ENCODE data around the gene NUP153.

NUP153 gene

GRCh38 chr6:17632934-17633333 is 73.8 kb downstream of the NUP153 start:
- Mint-ChIP-seq H3K4me1 (ENCODE audit: low read depth in 2 of 2) (peaks cover 47 to 57% of the 10 kb centered on the region in 2 donors), H3K36me3 (ENCODE audit: insufficient read depth) (peaks cover 64% of the 10 kb centered on the region), H3K4me3 (peak overlapping the region; percentile 45 to 57), H3K27me3 (no peaks in the 10 kb centered on the region), H3K27ac (peak overlapping the region; percentile 32 to 65), H3K9me3 (no peaks in the 10 kb centered on the region)
- DNase-seq (no peak), ATAC-seq (replicated peaks) (peak; percentile 42)

- Mint-ChIP-seq H3K27ac (peak overlapping the region; percentile 32 to 85), H3K36me3 (ENCODE audit: insufficient read depth) (peaks cover 56% of the 10 kb centered on the region), H3K4me3 (peak overlapping the region in 1 of 2 donors; percentile 31), H3K9me3 (no peaks in the 10 kb centered on the region), H3K4me1 (ENCODE audit: low read depth in 2 of 2) (peaks cover 49 to 51% of the 10 kb centered on the region in 2 donors), H3K27me3 (no peaks in the 10 kb centered on the region)
- ATAC-seq (replicated peaks), result no peak
- DNase-seq, result no peak
Observed at GRCh38 chr6:17630511-17631073, 76.1 kb downstream of the NUP153 start.

GRCh38 chr6:17629824-17630510 is 76.8 kb downstream of the NUP153 start:
- peak overlapping the region in 1 of 2 donors; percentile 31 for H3K4me3 Mint-ChIP-seq
- ATAC-seq (replicated peaks), result no peak
- H3K27me3 Mint-ChIP-seq, result no peaks in the 10 kb centered on the region
- peaks cover 46 to 49% of the 10 kb centered on the region in 2 donors for H3K4me1 Mint-ChIP-seq (ENCODE audit: low read depth in 2 of 2)
- no peaks in the 10 kb centered on the region for H3K9me3 Mint-ChIP-seq
- peaks cover 61% of the 10 kb centered on the region for H3K36me3 Mint-ChIP-seq (ENCODE audit: insufficient read depth)
- H3K27ac Mint-ChIP-seq, result peak overlapping the region; percentile 32 to 85
- DNase-seq, result no peak

DNA sequence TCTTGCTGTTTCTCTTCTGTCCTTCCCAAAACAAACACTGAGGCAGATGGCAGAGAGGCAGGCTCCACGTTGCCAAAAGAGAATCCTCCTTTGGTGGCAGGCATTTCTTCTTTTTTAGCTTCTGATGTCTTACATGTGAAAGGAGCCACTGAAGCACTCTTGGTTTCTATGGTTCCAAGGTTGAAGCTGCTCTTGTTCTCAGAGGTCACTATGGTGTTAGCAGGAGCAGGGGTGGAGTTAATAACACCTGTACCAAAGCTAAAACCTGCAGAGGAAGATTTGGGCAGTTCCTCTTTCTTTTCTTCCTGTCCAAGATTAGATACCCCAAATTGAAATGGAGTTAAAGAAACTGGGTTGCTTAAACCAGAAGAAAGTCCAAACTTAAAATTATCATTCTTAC is 77.9 kb downstream of the NUP153 start:
- Mint-ChIP-seq H3K27ac (peak overlapping the region; percentile 32 to 85), H3K9me3 (no peaks in the 10 kb centered on the region), H3K27me3 (no peaks in the 10 kb centered on the region), H3K4me3 (no peak overlapping the region), H3K36me3 (ENCODE audit: insufficient read depth) (peaks cover 72% of the 10 kb centered on the region), H3K4me1 (ENCODE audit: low read depth in 2 of 2) (peaks cover 44% of the 10 kb centered on the region in 2 donors)
- no peak for ATAC-seq (replicated peaks)
- DNase-seq, result no peak

DNA sequence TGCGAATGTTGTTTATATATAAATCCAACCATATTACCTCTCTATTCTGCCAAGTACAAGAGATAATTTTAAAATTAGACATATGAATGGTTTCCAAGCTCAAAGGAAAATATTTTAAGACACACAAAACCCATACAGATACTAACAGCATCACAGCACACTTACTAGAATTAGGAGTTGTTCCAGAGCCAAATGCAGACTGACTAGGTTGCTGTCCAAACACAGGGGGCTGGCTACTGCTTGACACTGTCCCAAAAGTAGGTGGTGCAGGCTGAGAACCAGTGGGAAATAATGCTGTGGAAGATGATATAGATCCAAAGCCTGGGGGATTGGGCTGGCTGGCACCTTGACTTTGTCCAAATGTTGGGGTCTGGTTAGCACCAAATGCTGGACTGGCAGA is 82.3 kb downstream of the NUP153 start:
- Mint-ChIP-seq H3K27me3 (no peaks in the 10 kb centered on the region), H3K27ac (no peak overlapping the region), H3K36me3 (ENCODE audit: insufficient read depth) (peaks cover 70% of the 10 kb centered on the region), H3K9me3 (no peaks in the 10 kb centered on the region), H3K4me1 (ENCODE audit: low read depth in 2 of 2) (peaks cover 24 to 26% of the 10 kb centered on the region in 2 donors), H3K4me3 (no peak overlapping the region)
- DNase-seq, result no peak
- no peak for ATAC-seq (replicated peaks)

DNA sequence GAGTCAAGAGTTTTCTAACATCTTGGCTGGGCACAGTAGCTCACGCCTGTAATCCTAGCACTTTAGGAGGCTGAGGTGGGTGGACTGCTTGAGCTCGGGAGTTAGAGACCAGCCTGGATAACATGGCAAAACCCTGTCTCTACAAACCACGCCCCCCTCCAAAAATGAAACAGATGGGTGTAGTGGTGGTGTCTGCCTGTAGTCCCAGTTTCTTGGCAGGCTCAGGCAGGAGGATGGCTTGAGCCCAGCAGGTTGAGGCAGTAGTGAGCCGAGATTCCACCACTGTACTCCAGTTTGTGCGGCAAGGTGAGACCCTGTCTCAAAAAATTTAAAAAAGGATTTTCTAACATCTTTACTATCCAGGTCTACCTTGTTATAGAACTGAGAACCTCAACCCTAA is 84.6 kb downstream of the NUP153 start:
- Mint-ChIP-seq H3K4me1 (ENCODE audit: low read depth in 2 of 2) (peaks cover 13 to 27% of the 10 kb centered on the region in 2 donors), H3K27ac (no peak overlapping the region), H3K4me3 (no peak overlapping the region), H3K27me3 (no peaks in the 10 kb centered on the region), H3K9me3 (no peaks in the 10 kb centered on the region), H3K36me3 (ENCODE audit: insufficient read depth) (peaks cover 61% of the 10 kb centered on the region)
- ATAC-seq (replicated peaks) (no peak), DNase-seq (no peak)

DNA sequence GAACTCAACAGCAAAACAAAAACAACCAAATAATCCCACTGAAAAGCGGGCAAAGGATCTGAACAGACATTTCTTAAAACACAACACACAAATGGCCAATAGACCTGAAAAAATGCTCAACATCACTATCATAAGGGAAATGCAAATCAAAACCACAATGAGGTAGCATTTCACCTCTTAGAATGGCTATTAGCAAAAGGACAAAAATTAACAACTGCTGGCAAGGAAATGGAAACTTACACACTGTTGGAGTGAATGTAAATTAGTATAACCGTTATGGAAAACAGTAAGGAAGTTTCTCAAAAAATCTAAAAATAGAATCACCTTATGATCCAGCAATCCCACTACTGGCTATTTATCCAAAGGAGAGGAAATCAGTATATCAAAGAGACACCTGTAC is 85.7 kb downstream of the NUP153 start:
- H3K4me3 Mint-ChIP-seq, result no peak overlapping the region
- peaks cover 64% of the 10 kb centered on the region for H3K36me3 Mint-ChIP-seq (ENCODE audit: insufficient read depth)
- H3K27me3 Mint-ChIP-seq, result no peaks in the 10 kb centered on the region
- no peaks in the 10 kb centered on the region for H3K9me3 Mint-ChIP-seq
- ATAC-seq (replicated peaks) (no peak), DNase-seq (no peak)
- H3K27ac Mint-ChIP-seq, result peak overlapping the region; percentile 16 to 39
- peaks cover 13 to 27% of the 10 kb centered on the region in 2 donors for H3K4me1 Mint-ChIP-seq (ENCODE audit: low read depth in 2 of 2)

DNA sequence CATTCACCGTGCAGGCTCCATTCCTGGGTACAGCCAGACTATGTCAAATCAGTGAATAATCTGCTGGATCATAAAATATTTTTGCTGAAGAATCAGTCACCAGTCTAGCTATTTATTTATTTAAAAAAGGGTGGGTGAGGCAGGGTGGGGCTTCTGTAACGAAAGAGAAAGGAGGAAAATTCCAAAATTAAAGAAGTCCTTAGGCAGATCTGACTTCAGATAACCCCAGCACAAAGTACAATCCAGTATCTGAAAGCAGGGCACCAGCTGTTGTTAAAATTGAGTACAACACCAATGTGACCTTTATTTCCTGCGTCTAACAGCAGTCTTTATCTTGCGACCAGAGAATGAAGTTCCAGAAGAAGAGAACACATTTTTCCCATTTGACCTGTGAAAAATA is 90.9 kb downstream of the NUP153 start:
- Mint-ChIP-seq H3K9me3 (no peaks in the 10 kb centered on the region), H3K27me3 (no peaks in the 10 kb centered on the region), H3K27ac (no peak overlapping the region), H3K4me3 (no peak overlapping the region), H3K36me3 (ENCODE audit: insufficient read depth) (peaks cover 54% of the 10 kb centered on the region), H3K4me1 (ENCODE audit: low read depth in 2 of 2) (peaks cover 6 to 23% of the 10 kb centered on the region in 2 donors)
- ATAC-seq (replicated peaks) (no peak), DNase-seq (no peak)

DNA sequence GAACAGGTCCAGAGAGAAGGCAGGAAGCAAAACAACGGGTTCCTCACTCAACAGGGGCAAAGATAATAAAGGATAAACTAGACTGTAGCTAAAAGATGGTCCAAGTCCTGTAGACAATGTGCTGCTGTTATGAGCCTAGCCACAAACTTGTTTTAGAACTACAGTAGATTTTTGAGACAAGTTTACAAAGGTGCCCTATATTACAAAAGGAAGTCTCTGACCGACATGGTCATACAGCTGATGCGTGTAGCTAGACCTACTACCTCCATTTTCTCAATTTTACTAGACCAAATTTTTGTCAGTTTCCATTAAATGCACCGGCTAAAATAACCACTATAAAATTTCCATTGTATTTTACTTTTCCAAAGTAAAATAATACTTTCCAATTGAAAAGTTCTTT is 94.7 kb downstream of the NUP153 start:
- ATAC-seq (replicated peaks), result peak; percentile 35
- Mint-ChIP-seq H3K27ac (peak overlapping the region; percentile 29 to 60), H3K4me1 (ENCODE audit: low read depth in 2 of 2) (peaks cover 5 to 6% of the 10 kb centered on the region in 2 donors), H3K36me3 (ENCODE audit: insufficient read depth) (peaks cover 63% of the 10 kb centered on the region), H3K4me3 (no peak overlapping the region), H3K27me3 (no peaks in the 10 kb centered on the region), H3K9me3 (no peaks in the 10 kb centered on the region)
- DNase-seq, result no peak

GRCh38 chr6:17610835-17611234 is 95.9 kb downstream of the NUP153 start:
- ATAC-seq (replicated peaks), result no peak

DNA sequence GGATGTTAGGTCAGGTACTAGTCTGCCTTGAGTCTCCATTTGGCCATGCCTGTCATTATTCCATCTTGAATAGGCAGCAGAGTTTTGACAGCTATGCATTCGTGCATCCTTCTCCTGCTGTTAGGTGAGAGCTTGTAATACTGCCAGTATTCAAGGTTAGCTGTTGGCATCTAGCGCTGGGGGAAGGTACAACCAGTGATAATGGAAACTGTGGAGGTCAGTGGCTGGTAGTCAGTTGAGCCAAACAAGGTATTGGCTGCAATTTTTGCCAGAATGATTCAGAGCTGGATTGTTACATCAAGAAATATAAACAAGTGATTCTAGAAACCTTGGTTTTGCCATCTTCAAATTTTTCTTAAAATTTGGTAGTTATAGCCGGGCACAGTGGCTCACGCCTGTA is 100.1 kb downstream of the NUP153 start:
- Mint-ChIP-seq H3K27ac (no peak overlapping the region), H3K4me3 (no peak overlapping the region), H3K4me1 (ENCODE audit: low read depth in 2 of 2) (peaks cover 24 to 28% of the 10 kb centered on the region in 2 donors), H3K27me3 (no peaks in the 10 kb centered on the region), H3K36me3 (ENCODE audit: insufficient read depth) (peaks cover 66% of the 10 kb centered on the region), H3K9me3 (no peaks in the 10 kb centered on the region)
- ATAC-seq (replicated peaks) (no peak), DNase-seq (no peak)

More at GRCh38 chr6:17610835-17611234, 95.9 kb downstream of the NUP153 start:
- Mint-ChIP-seq H3K36me3 (ENCODE audit: insufficient read depth) (peaks cover 64% of the 10 kb centered on the region), H3K4me3 (no peak overlapping the region), H3K27ac (peak overlapping the region in 1 of 2 donors; percentile 60), H3K27me3 (no peaks in the 10 kb centered on the region), H3K9me3 (no peaks in the 10 kb centered on the region), H3K4me1 (ENCODE audit: low read depth in 2 of 2) (peaks cover 5 to 10% of the 10 kb centered on the region in 2 donors)
- no peak for DNase-seq

- Mint-ChIP-seq H3K9me3 (no peaks in the 10 kb centered on the region), H3K27ac (peak overlapping the region; percentile 79 to 91), H3K4me3 (peak overlapping the region; percentile 86 to 89), H3K36me3 (ENCODE audit: insufficient read depth) (peaks cover 57% of the 10 kb centered on the region), H3K4me1 (ENCODE audit: low read depth in 2 of 2) (peaks cover 31 to 38% of the 10 kb centered on the region in 2 donors), H3K27me3 (no peaks in the 10 kb centered on the region)
- DNase-seq (no peak), ATAC-seq (replicated peaks) (no peak)
Observed at GRCh38 chr6:17602888-17603287, 103.8 kb downstream of the NUP153 start.

DNA sequence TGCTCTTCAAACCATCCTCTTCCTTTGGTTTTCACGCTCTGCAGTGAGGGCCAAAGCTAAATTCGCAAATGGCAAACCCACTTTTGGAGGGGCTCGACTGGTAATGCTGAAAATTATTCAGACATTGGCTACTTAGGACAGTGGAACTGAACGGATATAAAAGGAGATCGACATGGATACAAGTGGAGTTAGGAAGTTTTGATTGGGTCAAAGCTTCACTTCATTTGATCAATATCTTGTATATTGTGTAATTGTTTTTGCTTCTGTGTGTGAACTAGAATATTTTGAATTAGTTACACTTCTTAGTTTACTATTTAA is 105.4 kb downstream of the NUP153 start:
- H3K4me3 Mint-ChIP-seq, result peak overlapping the region; percentile 86 to 89
- H3K27me3 Mint-ChIP-seq, result no peaks in the 10 kb centered on the region
- H3K4me1 Mint-ChIP-seq (ENCODE audit: low read depth in 2 of 2), result peaks cover 28 to 43% of the 10 kb centered on the region in 2 donors
- peaks cover 46% of the 10 kb centered on the region for H3K36me3 Mint-ChIP-seq (ENCODE audit: insufficient read depth)
- DNase-seq (no peak), ATAC-seq (replicated peaks) (no peak)
- H3K27ac Mint-ChIP-seq, result peak overlapping the region; percentile 91 to 92
- H3K9me3 Mint-ChIP-seq, result no peaks in the 10 kb centered on the region
